Ectodermal cell (in vitro differentiated cells): Measurements from ENCODE around the gene LTB.
"Not testable (repeated sequence)": the region's sequence is repeated elsewhere in the genome, so short reads cannot be mapped to it uniquely, and the experiment has no call there.

ENCODE experiments used
- H3K27ac ChIP-seq: 2 replicates; pipeline ENCODE4 v1.7.0; 2013; ENCODE audit warnings: mild to moderate bottlenecking, low read depth, low read length; ENCODE audit not compliant: insufficient read depth, poor library complexity, severe bottlenecking
- H3K27me3 ChIP-seq: 2 replicates; pipeline ENCODE4 v1.7.0; 2013; ENCODE audit warnings: mild to moderate bottlenecking, low read length; ENCODE audit not compliant: insufficient read depth, control insufficient read depth, poor library complexity, severe bottlenecking
- H3K36me3 ChIP-seq: one replicate; pipeline ENCODE4 v1.7.0; 2013; ENCODE audit warnings: low read length; ENCODE audit not compliant: control insufficient read depth, insufficient read depth
- H3K4me1 ChIP-seq: one replicate; pipeline ENCODE4 v1.7.0; 2013; ENCODE audit warnings: low read length; ENCODE audit not compliant: control insufficient read depth, insufficient read depth
- H3K4me3 ChIP-seq: 2 replicates; pipeline ENCODE4 v1.7.0; 2013; ENCODE audit warnings: low read depth, low read length, control low read depth; ENCODE audit not compliant: insufficient read depth
- H3K9me3 ChIP-seq: 2 replicates; pipeline ENCODE4 v1.7.0; 2013; ENCODE audit warnings: mild to moderate bottlenecking, low read length, moderate library complexity; ENCODE audit not compliant: control insufficient read depth
- WGBS, 2 experiments: methylation state at CpG; one replicate each; pipeline ENCODE4 v1.1.7; 2013; ENCODE audit warnings: missing lambda C conversion rate in 2 of 2; 5-methylcytosine and 5-hydroxymethylcytosine counted together

LTB gene

GRCh38 chr6:31560697-31561058, 21.5 kb downstream of the LTB start:
- Histone ChIP-seq H3K36me3 (peaks cover 7% of the 10 kb centered on the region), H3K27ac (no peak overlapping the region), H3K4me1 (no peaks in the 10 kb centered on the region)

DNA sequence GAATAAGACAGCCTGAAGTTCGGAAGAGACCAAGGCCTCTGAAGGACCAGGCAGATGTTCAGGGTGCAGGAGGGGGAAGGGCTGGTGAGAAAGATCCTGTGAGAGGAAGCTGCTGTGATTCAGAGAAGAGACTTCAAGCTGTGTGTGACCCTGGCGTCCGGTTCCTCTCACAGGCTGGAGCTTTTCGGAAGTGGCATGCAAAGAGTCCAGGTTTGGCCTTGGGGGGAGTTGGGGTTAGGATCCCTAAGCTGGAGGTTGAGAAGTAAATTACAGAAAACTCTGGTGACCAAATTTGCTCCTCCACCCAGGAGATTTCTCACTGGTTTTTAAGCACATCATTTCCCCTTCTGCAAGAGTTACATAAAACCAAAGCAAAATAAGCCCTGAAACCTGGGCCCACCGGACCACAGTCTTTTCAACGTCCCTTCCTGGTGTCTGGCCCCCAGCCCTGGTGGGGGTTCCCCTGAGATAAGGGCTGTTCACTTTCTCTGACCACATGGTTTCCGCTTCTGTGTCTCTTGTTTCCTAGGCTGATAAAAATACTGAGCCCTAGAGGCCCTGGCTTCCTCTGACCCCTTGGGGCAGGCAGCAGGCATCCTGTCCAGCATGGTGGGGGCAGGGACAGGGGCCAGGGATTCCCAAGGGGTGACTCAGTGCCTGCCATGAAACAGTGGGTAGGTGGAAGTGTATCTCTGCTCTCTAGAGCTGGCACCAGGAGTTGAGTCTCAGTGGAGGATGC, 22.1 kb downstream of the LTB start:
- Histone ChIP-seq H3K36me3 (peaks cover 7% of the 10 kb centered on the region), H3K4me3 (no peak overlapping the region), H3K27me3 (no peaks in the 10 kb centered on the region), H3K27ac (no peak overlapping the region), H3K4me1 (no peaks in the 10 kb centered on the region), H3K9me3 (no peaks in the 10 kb centered on the region)
- 86 to 89% methylated on average over 7 of the region's 7 CpGs for WGBS, 2 experiments

More at GRCh38 chr6:31560697-31561058, 21.5 kb downstream of the LTB start:
- Histone ChIP-seq H3K27me3 (no peaks in the 10 kb centered on the region), H3K4me3 (no peak overlapping the region), H3K9me3 (no peaks in the 10 kb centered on the region)

- WGBS, 2 experiments: 79 to 83% methylated on average over 4 of the region's 4 CpGs
- H3K9me3 ChIP-seq: no peaks in the 10 kb centered on the region
- no peaks in the 10 kb centered on the region for H3K27me3 ChIP-seq
- H3K4me1 ChIP-seq: no peaks in the 10 kb centered on the region
- H3K4me3 ChIP-seq: no peak overlapping the region
- peaks cover 7% of the 10 kb centered on the region for H3K36me3 ChIP-seq
- H3K27ac ChIP-seq: no peak overlapping the region
Measured at GRCh38 chr6:31559606-31559957, 22.6 kb downstream of the LTB start.

DNA sequence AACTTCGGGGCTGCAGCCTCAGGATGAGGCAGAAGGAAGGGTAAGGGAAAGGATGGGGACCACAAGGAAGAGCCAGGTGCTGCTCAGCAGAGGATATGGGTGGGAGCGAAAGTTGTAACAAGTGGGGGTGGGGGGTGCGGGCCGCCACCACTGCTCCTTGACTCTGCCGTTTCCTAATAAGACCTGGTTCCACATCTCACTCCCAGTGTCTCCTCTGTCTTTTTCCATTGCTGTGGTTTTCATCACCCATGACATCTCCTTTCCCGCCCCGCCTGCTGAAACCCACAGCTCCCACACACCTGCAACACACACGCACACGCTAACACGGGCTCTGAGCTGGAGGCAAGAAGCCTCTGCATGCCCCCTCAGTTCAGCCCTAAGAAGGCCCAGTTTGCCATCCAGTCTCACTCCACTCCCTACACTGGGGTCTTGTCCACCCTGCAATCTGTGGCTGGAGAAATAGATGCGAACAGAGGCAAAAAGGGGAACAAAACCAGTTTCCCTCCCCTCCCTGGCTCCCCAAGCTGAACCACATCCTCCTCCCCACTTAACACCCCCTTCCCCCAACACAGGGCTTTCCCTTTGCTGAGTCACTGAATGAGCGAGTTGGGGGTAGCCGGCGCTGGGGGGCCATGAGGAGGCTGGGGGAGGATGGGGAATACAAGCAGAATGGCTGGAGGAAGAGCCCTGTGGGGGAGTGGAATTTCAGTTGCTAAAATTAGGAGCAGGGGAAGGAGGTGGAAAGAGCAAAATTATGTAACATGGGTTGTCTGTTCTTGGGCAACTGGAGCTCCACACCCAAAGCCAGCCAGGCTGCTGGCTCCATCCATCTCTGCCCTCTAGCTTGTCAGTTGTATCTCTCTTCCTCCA, 23.4 kb downstream of the LTB start:
- H3K9me3 ChIP-seq: no peaks in the 10 kb centered on the region
- peaks cover 7% of the 10 kb centered on the region for H3K36me3 ChIP-seq
- H3K27me3 ChIP-seq: no peaks in the 10 kb centered on the region
- WGBS, 2 experiments: 93 to 95% methylated on average over 14 of the region's 14 CpGs
- H3K4me3 ChIP-seq: no peak overlapping the region
- no peaks in the 10 kb centered on the region for H3K4me1 ChIP-seq
- no peak overlapping the region for H3K27ac ChIP-seq

GRCh38 chr6:31558318-31558625, 24.0 kb downstream of the LTB start:
- no peaks in the 10 kb centered on the region for H3K27me3 ChIP-seq
- H3K9me3 ChIP-seq: no peaks in the 10 kb centered on the region
- no peaks in the 10 kb centered on the region for H3K4me1 ChIP-seq
- 95% methylated on average over 8 of the region's 8 CpGs for WGBS, 2 experiments
- no peak overlapping the region for H3K27ac ChIP-seq
- H3K4me3 ChIP-seq: no peak overlapping the region
- H3K36me3 ChIP-seq: peaks cover 8% of the 10 kb centered on the region

DNA sequence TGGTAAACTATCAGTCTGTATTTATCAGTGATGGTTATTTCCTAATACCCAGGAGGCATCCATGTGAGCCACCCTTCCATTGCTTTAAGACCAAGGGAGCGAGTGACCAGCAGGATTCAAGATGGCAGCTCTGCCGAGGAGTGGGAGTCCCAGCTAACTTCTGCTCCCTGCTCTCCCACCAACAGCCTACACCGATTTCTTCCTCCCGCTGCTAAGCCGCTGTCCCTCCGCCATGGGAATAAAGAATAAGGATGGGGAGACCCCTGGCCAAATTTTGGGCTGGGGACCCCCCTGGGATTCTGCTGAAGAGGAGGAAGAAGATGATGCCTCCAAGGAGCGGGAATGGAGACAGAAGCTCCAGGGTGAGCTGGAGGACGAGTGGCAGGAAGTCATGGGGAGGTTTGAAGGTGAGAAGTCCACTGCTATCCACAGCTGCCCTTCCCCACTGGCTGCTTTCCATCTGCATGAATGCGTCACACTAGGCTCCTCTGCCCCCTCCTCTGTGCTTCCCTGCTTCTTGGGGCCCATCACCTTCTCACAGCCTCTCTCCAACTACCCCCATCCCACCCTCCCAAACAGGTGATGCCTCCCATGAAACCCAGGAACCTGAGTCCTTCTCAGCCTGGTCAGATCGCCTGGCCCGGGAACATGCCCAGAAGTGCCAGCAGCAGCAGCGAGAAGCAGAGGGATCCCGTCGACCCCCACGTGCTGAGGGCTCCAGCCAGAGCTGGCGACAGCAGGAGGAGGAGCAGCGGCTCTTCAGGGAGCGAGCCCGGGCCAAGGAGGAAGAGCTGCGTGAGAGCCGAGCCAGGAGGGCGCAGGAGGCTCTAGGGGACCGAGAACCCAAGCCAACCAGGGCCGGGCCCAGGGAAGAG, 24.5 kb downstream of the LTB start:
- Histone ChIP-seq H3K4me3 (no peak overlapping the region), H3K4me1 (no peaks in the 10 kb centered on the region), H3K36me3 (peaks cover 10% of the 10 kb centered on the region), H3K27ac (no peak overlapping the region), H3K27me3 (no peaks in the 10 kb centered on the region), H3K9me3 (no peaks in the 10 kb centered on the region)
- 87 to 89% methylated on average over 24 of the region's 24 CpGs for WGBS, 2 experiments

DNA sequence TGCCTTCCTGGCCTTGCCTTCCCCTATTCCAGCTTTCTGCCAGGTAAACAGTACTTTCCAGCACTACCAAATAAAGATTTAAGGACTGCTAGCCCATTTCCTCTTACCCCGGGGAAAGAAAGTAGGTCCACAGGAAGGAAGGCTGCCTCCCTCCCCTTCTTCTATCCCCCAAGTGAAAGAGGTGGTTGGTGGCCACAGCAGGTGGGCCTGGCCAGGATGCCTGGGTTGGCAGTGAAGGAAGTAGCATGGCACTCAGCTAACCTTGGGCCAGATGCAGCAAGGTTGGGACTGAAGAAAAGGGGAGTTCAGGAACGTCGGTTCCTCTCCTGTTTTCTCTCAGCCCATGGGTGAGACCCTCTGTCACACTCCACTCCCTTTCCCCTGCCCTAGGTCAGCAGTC, 25.9 kb downstream of the LTB start:
- H3K4me1 ChIP-seq: no peaks in the 10 kb centered on the region
- H3K27me3 ChIP-seq: no peaks in the 10 kb centered on the region
- H3K9me3 ChIP-seq: no peaks in the 10 kb centered on the region
- 89% methylated on average over 3 of the region's 3 CpGs for WGBS, 2 experiments
- no peak overlapping the region for H3K27ac ChIP-seq
- H3K4me3 ChIP-seq: no peak overlapping the region
- H3K36me3 ChIP-seq: peaks cover 10% of the 10 kb centered on the region

DNA sequence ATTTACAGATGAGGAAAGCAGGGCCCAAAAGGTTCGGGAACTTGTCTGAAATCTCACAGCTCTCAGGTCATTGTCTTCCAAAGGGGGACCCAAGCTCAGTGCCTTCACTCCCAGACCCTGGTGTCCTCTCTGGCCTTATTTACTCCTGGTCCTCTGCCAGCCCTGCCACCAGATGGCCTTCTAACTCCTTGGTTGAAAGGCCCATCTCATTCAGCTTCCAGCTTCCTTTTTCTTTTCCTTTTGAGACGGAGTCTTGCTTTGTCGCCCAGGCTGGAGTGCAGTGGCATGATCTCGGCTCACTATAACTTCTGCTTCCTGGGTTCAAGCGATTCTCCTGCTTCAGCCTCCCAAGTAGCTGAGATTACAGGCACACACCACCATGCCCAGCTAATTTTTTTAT, 30.9 kb downstream of the LTB start:
- WGBS, 2 experiments: 72 to 73% methylated on average over 5 of the region's 5 CpGs
- not testable (repeated sequence) for H3K27me3 ChIP-seq, H3K9me3 ChIP-seq, H3K4me1 ChIP-seq, H3K27ac ChIP-seq, H3K36me3 ChIP-seq, H3K4me3 ChIP-seq

- Histone ChIP-seq H3K36me3 (peaks cover 4% of the 10 kb centered on the region), H3K4me1 (peaks cover 10% of the 10 kb centered on the region), H3K27ac (no peak overlapping the region), H3K4me3 (peak overlapping the region; percentile 54), H3K27me3 (no peaks in the 10 kb centered on the region), H3K9me3 (no peaks in the 10 kb centered on the region)
- 92 to 100% methylated on average over 1 to 2 of the region's 2 CpGs for WGBS, 2 experiments
Measured at GRCh38 chr6:31548544-31548873, 33.7 kb downstream of the LTB start.
